ENCODE data around the gene PAXIP1.

DNA sequence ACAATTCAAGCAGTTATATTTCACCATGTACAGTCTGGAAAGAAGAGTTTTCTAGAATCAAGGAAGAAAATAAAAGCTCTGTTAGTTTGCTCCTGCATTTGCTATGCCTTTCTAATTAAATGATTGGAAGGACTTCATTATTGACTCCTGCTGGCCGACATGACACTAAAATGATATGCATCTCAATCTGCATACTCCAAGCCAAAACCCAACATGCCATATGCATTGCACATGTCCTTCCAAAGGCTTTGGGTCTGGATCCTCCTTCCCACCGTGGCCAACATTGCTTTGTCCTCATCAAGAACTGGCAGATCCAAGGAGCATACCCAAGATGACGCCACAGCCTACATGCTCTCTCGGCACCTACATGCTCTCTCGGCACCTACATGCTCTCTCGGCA is 46.5 kb downstream of the PAXIP1 start:
- TF ChIP-seq, protein P1, sequence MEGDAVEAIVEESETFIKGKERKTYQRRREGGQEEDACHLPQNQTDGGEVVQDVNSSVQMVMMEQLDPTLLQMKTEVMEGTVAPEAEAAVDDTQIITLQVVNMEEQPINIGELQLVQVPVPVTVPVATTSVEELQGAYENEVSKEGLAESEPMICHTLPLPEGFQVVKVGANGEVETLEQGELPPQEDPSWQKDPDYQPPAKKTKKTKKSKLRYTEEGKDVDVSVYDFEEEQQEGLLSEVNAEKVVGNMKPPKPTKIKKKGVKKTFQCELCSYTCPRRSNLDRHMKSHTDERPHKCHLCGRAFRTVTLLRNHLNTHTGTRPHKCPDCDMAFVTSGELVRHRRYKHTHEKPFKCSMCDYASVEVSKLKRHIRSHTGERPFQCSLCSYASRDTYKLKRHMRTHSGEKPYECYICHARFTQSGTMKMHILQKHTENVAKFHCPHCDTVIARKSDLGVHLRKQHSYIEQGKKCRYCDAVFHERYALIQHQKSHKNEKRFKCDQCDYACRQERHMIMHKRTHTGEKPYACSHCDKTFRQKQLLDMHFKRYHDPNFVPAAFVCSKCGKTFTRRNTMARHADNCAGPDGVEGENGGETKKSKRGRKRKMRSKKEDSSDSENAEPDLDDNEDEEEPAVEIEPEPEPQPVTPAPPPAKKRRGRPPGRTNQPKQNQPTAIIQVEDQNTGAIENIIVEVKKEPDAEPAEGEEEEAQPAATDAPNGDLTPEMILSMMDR (conservative IDR thresholded peaks at IDR 0.05): no peak
- no peak for TF ChIP-seq EZH2 (IDR thresholded peaks at IDR 0.05; ENCODE audit: low read depth)
